Activated T-helper 17 cell treated with anti-CD3 and anti-CD28 coated beads, Interleukin-2, amount 50 U/mL, for 72 hours (primary cell): ENCODE data around the gene SMC4. TPM values are rescaled to one million over a fixed set of nuclear protein-coding genes. Genes with fewer than 3 reads are reported as not detected.

Experiments used
- ATAC-seq: fragments of 150-1000 bp; cut with Tn5 transposase; replicated peaks from 2 replicates; pipeline ENCODE4 v1.10.0; 2021; ENCODE audit warnings: mild to moderate bottlenecking, moderate library complexity
- H3K27ac Mint-ChIP-seq: one replicate; pipeline ENCODE4 v1.8.0; 2022; ENCODE audit warnings: mixed read lengths
- H3K27me3 Mint-ChIP-seq: one replicate; pipeline ENCODE4 v1.8.0; 2022; ENCODE audit warnings: mixed read lengths
- H3K36me3 Mint-ChIP-seq: one replicate; pipeline ENCODE4 v1.8.0; 2022; ENCODE audit warnings: low read depth, mild to moderate bottlenecking, mixed read lengths
- H3K4me1 Mint-ChIP-seq: one replicate; pipeline ENCODE4 v1.8.0; 2022; ENCODE audit warnings: mixed read lengths
- H3K4me3 Mint-ChIP-seq: one replicate; pipeline ENCODE4 v1.8.0; 2022; ENCODE audit warnings: mild to moderate bottlenecking, mixed read lengths
- H3K9me3 Mint-ChIP-seq: one replicate; pipeline ENCODE4 v1.8.0; 2022; ENCODE audit warnings: mixed read lengths
- total RNA-seq, 2 donors: library from RNA; stranded (reverse); gene quantifications; one replicate each; pipeline ENCODE4 v1.2.3, GENCODE V29; 2022

Gene SMC4
- total RNA-seq, 2 donors from 2014 or later: 182 to 207 TPM

DNA sequence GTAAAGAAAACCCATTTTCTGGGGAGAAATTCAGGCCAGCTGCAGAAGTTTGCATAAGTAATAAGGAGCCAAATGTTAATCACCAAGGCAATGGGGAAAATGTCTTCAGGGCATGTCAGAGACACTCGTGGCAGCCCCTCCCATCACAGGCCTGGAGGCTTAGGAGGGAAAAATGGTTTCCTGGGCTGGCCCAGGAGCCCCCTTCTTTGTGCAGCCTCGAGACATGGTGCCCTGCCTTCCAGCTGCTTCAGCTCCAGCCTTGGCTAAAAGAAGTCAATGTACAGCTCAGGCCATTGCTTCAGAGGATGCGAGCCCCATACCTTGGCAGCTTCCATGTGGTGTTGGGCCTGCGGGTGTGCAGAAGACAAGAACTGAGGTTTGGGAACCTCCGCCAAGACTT, 70.7 kb downstream of the SMC4 start:
- no peak overlapping the region for H3K4me3 Mint-ChIP-seq
- H3K4me1 Mint-ChIP-seq: no peaks in the 10 kb centered on the region

DNA sequence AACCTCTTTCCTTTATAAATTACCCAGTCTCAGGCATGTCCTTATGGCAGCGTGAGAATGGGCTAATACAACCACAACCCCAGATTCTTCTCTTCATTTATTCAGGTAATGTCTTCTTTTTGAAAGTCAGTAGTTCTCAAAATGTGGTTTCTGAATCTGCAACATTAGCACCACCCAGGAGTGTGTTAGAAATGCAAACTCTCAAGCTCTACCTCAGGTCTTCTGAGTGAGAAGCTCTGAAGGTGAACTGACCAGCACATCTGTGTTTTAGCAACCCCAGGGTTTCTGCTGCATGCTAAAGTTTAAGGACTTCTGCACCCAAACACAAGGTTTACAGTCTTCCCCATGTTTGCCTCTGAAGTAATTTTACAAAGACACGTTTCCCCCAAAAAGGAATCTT, 72.4 kb downstream of the SMC4 start:
- H3K27me3 Mint-ChIP-seq: peaks cover 19% of the 10 kb centered on the region
- no peak overlapping the region for H3K4me3 Mint-ChIP-seq
- no peaks in the 10 kb centered on the region for H3K36me3 Mint-ChIP-seq
- no peaks in the 10 kb centered on the region for H3K4me1 Mint-ChIP-seq
- ATAC-seq: no peak
- peaks cover 8% of the 10 kb centered on the region for H3K9me3 Mint-ChIP-seq
- no peak overlapping the region for H3K27ac Mint-ChIP-seq

More for the DNA sequence above, 70.7 kb downstream of the SMC4 start:
- peaks cover 8% of the 10 kb centered on the region for H3K9me3 Mint-ChIP-seq
- no peak for ATAC-seq
- peaks cover 16% of the 10 kb centered on the region for H3K27me3 Mint-ChIP-seq
- no peaks in the 10 kb centered on the region for H3K36me3 Mint-ChIP-seq
- no peak overlapping the region for H3K27ac Mint-ChIP-seq

DNA sequence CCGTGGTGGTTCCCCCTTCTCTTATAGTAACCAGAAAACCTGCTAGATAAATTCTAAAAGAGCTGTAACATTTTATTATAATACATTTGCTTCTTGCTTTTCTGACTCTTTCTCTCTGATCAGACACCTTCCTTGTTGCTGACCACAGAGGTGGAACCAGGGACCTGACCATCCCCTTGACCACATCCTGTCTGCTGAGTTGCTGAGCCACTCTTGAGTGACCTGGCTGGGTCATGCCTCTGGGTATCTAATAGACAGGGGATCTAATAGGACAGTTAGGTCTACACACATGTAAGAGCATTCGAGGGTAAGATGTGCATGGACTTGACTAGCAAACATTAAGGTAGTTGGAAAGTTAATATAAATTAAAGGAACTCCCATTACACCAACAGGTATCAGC, 72.9 kb downstream of the SMC4 start:
- no peaks in the 10 kb centered on the region for H3K4me1 Mint-ChIP-seq
- no peak overlapping the region for H3K27ac Mint-ChIP-seq
- H3K9me3 Mint-ChIP-seq: peaks cover 8% of the 10 kb centered on the region
- H3K27me3 Mint-ChIP-seq: peaks cover 19% of the 10 kb centered on the region
- ATAC-seq: no peak
- no peak overlapping the region for H3K4me3 Mint-ChIP-seq
- no peaks in the 10 kb centered on the region for H3K36me3 Mint-ChIP-seq

DNA sequence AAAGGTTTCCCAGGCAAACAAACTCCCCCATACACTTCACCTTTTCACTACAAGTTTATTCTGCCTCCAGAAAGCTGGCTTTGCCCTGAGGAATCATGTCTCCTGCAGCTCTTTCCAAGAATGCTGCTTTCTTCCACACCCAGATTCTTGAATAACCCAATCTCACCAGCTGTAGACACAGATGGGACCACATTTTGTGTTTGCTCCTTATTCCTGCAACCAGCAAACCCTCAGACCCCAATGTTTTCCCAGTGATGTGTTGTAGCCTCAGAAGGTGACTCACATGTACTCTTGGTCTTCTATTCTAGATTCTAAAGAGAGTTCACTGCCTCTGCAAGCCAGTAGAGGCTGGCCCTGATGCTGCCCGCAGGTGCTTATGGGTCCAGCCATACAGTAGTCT, 73.8 kb downstream of the SMC4 start:
- Mint-ChIP-seq H3K36me3 (no peaks in the 10 kb centered on the region), H3K9me3 (peaks cover 8% of the 10 kb centered on the region), H3K4me1 (no peaks in the 10 kb centered on the region), H3K4me3 (no peak overlapping the region), H3K27me3 (peaks cover 19% of the 10 kb centered on the region), H3K27ac (no peak overlapping the region)
- ATAC-seq: no peak

DNA sequence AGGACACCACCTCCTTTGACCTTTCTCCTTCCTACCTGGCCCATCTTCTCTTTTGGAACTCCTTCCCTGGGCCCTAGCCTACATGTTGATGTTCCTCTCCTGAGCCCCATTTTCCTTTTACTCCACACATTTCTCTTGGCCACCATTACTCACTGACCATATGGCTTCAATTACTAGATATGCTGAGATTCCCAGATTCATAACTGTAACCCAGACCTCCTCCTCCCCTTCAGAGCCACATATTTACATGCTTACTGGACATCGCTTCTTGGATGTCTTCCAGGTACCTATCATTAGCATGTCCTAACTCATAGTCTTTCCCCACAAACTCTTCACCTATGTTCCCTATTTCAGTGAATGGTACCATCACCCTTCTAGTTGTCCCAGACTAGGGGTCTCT, 74.5 kb downstream of the SMC4 start:
- H3K4me3 Mint-ChIP-seq: no peak overlapping the region
- peaks cover 16% of the 10 kb centered on the region for H3K27me3 Mint-ChIP-seq
- H3K4me1 Mint-ChIP-seq: no peaks in the 10 kb centered on the region
- H3K36me3 Mint-ChIP-seq: no peaks in the 10 kb centered on the region
- peaks cover 6% of the 10 kb centered on the region for H3K9me3 Mint-ChIP-seq
- H3K27ac Mint-ChIP-seq: no peak overlapping the region
- ATAC-seq: no peak

DNA sequence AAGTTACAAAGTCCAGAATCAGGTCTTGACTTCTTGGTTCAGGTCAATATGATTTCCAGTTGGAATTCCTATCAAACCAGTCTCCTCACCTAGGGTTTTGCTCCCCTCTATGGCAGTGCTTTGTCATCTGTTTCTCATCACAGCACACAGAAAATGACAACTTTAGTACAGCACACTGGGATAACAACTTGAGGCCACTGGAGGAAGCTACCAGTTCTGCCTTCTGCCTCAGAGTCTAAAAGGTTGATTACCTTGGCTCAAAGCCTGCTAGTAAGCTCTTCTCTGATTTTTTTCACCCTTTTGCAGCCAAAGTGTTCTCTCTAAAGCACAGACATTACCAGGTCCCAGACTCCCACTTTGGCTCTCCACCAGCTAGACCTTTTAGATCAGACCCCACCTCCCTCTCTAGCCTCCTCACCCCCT, 75.0 kb downstream of the SMC4 start:
- Mint-ChIP-seq H3K4me3 (no peak overlapping the region), H3K36me3 (no peaks in the 10 kb centered on the region), H3K4me1 (no peaks in the 10 kb centered on the region), H3K27ac (no peak overlapping the region), H3K9me3 (peaks cover 4% of the 10 kb centered on the region), H3K27me3 (peaks cover 12% of the 10 kb centered on the region)
- ATAC-seq: no peak

DNA sequence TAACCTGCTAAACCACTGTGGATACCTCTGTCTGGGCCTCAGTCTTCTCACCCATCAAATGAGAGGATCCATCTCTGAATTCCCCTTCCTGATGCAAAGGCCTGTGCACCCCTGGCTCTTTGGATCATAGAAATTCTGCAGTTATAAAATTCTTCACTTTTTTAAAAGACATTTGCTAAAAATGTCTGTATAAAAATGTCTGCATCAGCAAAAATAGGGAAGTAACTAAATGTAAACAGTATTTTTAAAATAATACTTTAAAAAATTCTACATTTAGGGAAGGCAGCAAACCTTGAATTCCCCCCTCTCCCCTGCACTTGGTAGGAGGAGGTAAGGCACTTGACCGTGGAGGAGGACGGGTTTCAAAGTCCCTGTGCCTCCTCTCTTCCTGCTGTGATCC, 75.7 kb downstream of the SMC4 start:
- Mint-ChIP-seq H3K27ac (no peak overlapping the region), H3K4me1 (no peaks in the 10 kb centered on the region), H3K27me3 (peaks cover 10% of the 10 kb centered on the region), H3K36me3 (no peaks in the 10 kb centered on the region), H3K9me3 (no peaks in the 10 kb centered on the region), H3K4me3 (no peak overlapping the region)
- ATAC-seq: no peak

DNA sequence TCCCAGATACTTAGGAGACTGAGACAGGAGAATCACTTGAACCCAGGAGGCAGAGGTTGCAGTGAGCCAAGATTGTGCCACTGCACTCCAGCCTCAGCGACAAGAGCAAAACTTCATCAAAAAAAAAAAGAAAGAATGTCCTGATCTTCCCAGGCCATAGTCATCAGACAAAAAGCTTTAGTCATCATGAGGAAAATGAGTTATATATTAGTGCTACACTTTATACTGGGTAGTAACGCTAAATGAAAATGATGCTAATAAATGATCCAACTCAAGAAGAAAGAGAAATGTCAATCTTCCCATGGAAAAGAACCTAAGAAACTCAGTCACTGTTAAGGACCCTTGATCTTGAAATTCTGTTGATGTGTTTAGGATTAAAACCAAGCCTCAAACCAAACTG, 76.4 kb downstream of the SMC4 start:
- H3K27ac Mint-ChIP-seq: no peak overlapping the region
- peaks cover 11% of the 10 kb centered on the region for H3K27me3 Mint-ChIP-seq
- H3K36me3 Mint-ChIP-seq: no peaks in the 10 kb centered on the region
- no peak overlapping the region for H3K4me3 Mint-ChIP-seq
- H3K9me3 Mint-ChIP-seq: no peaks in the 10 kb centered on the region
- no peaks in the 10 kb centered on the region for H3K4me1 Mint-ChIP-seq
- no peak for ATAC-seq

DNA sequence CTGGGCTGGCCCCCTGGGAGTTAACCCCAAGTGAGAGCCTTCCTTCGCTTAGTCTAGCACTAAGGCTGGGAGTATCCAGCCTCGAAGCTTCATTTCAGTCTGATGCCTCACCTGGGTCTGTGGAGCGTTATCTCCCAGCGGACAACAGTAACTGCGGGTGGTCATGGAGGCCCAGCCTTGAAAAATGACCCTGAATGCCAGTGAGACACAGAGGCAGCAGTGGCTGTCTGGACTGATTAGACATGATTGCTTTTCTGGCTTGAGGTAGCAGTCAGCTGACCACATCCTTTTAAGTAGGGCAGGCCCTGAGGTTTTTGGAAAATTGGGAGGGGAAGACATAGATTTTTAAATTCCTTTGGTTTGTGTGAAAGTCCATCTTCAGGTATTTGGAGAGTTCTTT, 78.3 kb downstream of the SMC4 start:
- H3K36me3 Mint-ChIP-seq: no peaks in the 10 kb centered on the region
- peaks cover 11% of the 10 kb centered on the region for H3K27me3 Mint-ChIP-seq
- H3K27ac Mint-ChIP-seq: no peak overlapping the region
- no peak for ATAC-seq
- H3K4me3 Mint-ChIP-seq: no peak overlapping the region
- H3K4me1 Mint-ChIP-seq: no peaks in the 10 kb centered on the region
- H3K9me3 Mint-ChIP-seq: no peaks in the 10 kb centered on the region

DNA sequence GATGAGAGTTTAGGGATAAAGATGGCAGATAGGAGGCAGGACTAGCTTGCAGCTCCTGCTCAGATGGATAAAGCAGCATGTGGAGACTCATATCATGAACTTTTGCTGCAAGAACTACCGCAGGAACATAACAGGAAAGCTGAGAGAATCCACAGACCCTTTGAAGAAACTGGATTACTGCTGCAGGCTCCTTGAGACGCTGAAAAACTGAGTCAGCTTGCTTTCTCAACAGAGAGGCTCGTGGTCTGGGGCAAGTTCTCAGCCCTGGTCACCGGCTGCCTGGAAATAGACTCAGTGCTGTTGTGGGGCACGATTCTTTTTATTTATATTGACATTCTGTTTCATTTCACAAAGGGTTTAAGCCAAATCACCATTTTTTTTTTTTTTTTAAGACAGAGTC, 78.9 kb downstream of the SMC4 start:
- no peaks in the 10 kb centered on the region for H3K4me1 Mint-ChIP-seq
- no peak overlapping the region for H3K4me3 Mint-ChIP-seq
- H3K27ac Mint-ChIP-seq: no peak overlapping the region
- H3K27me3 Mint-ChIP-seq: peaks cover 11% of the 10 kb centered on the region
- H3K36me3 Mint-ChIP-seq: no peaks in the 10 kb centered on the region
- ATAC-seq: no peak
- H3K9me3 Mint-ChIP-seq: no peaks in the 10 kb centered on the region

DNA sequence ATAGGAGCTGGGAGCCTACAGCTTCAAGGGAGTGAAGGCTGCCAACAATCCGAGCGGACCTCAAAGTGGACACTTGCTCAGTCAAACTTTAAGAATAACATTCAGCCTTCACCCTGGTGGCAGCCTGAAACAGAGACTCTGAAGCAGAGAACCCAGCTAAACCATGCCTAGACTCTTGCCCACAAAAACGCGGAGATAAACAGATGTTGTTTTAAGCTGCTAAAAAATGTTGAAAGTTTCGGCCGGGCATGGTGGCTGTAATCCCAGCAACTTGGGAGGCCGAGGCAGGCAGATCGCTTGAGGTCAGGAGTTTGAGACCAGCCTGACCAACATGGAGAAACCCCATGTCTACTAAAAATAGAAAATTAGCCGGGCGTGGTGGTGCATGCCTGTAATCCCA, 79.9 kb downstream of the SMC4 start:
- Mint-ChIP-seq H3K4me1 (no peaks in the 10 kb centered on the region), H3K27ac (no peak overlapping the region), H3K9me3 (no peaks in the 10 kb centered on the region), H3K27me3 (peaks cover 11% of the 10 kb centered on the region), H3K4me3 (no peak overlapping the region), H3K36me3 (no peaks in the 10 kb centered on the region)
- ATAC-seq: no peak

DNA sequence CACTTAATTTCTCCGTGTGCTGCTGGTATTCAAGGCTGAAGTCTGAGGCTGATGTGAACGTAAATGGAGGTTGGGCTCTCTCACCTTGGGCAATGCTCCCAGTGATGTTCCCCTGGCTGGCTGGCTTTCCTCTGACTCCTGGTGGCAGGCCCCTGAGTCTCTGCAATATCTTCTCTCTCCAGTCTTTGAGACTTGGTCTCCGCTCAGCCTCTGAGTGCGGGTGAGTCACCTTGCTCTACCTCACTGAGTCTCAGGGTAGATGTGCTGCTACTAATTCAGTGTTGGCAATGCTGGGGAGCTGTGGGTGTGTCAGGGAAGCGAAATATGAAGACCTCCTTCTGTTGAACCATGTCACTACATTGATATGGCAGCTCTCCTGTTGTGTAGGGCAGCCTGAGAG, 81.5 kb downstream of the SMC4 start:
- no peak overlapping the region for H3K4me3 Mint-ChIP-seq
- no peak overlapping the region for H3K27ac Mint-ChIP-seq
- no peaks in the 10 kb centered on the region for H3K9me3 Mint-ChIP-seq

DNA sequence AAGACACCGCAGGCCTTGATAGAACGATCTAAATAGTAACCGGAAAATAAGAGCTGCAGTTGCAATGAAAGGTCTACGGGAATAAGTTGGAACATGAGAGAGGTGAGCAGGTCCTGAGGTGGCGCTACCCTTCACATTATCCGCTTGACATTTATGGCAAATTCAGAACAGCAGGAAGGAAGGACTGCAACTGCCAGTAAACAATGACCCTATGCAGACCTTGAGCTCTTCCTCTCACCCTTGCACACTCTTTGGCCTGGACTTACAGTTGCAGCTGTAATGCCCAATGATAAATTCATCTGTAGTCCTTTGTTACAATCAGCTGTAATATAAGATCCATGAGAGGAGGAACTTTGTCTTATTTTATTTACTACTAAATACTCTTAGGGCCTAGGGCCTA, 82.4 kb downstream of the SMC4 start:
- no peaks in the 10 kb centered on the region for H3K4me1 Mint-ChIP-seq
- peaks cover 6% of the 10 kb centered on the region for H3K27me3 Mint-ChIP-seq
- H3K36me3 Mint-ChIP-seq: no peaks in the 10 kb centered on the region
- no peaks in the 10 kb centered on the region for H3K9me3 Mint-ChIP-seq
- ATAC-seq: no peak
- no peak overlapping the region for H3K27ac Mint-ChIP-seq
- H3K4me3 Mint-ChIP-seq: no peak overlapping the region

More for the DNA sequence above, 81.5 kb downstream of the SMC4 start:
- no peak for ATAC-seq
- peaks cover 8% of the 10 kb centered on the region for H3K27me3 Mint-ChIP-seq
- H3K4me1 Mint-ChIP-seq: no peaks in the 10 kb centered on the region
- H3K36me3 Mint-ChIP-seq: no peaks in the 10 kb centered on the region

DNA sequence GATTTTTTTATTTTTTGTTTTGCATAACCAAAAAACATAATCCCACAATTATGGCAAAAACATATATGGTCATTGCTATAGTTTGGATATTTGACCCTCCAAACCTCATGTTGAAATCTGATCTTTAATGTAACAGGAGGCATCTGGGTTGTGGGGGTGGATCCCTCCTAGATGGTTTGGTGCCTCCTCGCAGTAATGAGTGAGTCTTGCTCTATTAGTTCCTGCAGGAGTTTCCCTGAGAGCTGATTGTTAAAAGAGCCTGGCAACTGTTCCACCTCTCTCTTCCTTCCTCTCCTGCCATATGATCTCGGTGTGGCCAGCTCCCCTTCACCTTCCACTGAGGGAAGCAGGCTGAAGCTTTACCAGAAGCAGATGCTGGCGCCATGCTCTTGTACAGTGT, 83.3 kb downstream of the SMC4 start:
- H3K36me3 Mint-ChIP-seq: no peaks in the 10 kb centered on the region
- H3K4me1 Mint-ChIP-seq: no peaks in the 10 kb centered on the region
- no peak overlapping the region for H3K4me3 Mint-ChIP-seq
- H3K9me3 Mint-ChIP-seq: no peaks in the 10 kb centered on the region
- peaks cover 6% of the 10 kb centered on the region for H3K27me3 Mint-ChIP-seq
- no peak for ATAC-seq
- no peak overlapping the region for H3K27ac Mint-ChIP-seq
